NCI-H146 treated with DMSO at 0.1 percent for 48 hours (cell line): ENCODE measurements around the gene PRPSAP1.
"Not testable (repeated sequence)": the region's sequence is repeated elsewhere in the genome, so short reads cannot be mapped to it uniquely, and the experiment has no call there.

Experiments used
- DNase-seq: peaks from one replicate; lab custom pipeline; 2025; ENCODE audit not compliant: unreplicated experiment; lab: John Stamatoyannopoulos, UW

The PRPSAP1 gene

DNA sequence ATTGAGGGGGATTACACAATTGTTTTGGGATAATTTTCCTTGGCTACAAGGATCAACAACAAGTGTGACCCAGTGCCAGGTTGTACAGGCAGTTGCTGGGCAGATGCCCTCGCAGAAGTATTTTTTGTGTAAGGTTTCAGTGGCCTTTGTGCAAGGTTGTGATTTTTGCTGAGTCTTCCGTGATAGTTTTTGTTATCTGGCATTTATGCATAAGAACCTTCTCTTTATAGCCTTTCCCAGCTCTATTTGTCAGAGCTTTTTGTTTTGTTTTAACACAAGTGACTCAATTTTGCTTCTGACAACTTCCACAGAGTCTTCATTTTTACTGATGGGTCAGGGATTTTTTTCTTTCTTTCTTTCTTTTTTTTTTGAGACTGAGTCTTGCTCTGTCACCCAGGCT, 6.7 kb upstream of the PRPSAP1 start:
- no peak for DNase-seq

- not testable (repeated sequence) for DNase-seq
Observed at GRCh38 chr17:76359776-76360175, 6.1 kb upstream of the PRPSAP1 start.

DNA sequence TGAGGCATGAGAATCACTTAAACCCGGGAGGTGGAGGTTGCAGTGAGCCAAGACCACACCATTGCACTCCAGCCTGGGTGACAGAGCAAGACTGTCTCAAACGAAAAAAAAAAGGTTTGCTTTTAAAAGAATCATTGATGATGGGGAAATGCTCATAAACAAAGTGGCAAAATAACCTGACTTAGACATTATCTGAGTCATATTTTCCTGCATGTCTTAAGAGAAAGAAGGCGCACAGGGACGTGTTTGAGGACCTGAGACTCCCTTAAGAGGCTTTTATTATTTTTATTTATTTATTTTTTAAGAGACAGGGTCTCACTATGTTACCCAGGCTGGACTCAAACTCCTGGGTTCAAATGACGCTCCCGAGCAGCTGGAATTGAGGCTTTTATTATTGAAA, 5.7 kb upstream of the PRPSAP1 start:
- no peak for DNase-seq

DNA sequence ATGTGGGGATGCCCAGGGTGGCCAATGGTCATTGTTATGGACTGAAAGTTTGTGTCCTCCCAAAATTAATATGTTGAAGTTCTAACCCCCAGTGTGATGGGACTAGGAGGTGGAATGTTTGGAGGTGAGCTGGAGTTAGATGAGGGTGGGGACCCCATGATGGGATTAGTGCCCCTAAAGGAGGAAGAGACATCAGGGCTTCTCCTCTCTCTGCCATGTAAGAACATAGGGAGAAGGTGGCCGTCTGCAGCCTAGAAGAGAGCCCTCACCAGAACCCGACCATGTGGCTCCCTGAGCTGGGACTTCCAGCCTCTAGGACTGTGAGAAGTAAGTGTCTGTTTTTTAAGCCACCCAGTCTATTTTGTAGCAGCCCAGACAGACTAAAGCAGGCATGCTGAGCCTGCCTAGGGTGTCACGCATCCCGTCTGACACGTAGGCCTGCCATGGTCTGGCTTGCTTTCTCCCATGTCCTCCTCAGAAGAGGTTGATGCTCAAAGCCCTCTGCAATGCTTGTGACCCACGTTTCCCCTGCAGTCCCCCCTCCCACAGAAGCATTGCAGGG, 4.0 kb upstream of the PRPSAP1 start:
- DNase-seq: no peak

DNA sequence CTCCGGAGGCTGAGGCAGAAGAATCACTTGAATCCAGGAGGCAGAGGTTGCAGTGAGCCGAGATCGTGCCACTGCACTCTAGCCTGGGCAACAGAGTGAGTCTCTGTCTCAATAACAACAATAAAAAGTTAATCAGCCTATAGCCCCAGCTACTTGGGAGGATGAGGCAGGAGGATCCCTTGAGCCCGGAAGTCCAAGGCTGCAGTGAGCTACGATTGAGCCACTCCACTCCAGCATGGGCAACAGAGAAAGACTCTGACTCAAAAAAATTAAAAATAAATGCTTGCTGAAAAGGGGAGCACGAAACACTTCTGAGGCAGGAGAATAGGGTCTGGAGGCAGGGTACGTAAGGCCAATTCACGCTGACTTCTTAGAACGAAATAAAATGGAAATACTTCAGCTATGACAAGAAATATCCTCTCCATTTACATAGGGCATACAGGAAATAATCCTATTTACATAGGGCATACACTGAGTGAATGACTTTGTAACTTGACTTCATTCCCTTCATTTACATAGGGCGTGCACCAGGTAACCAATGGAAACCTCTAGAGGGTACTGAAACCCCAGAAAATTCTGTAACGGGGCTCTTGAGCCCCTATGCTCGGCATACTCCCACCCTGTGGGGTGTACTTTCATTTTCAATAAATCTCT, 3.2 kb upstream of the PRPSAP1 start:
- DNase-seq: no peak

GRCh38 chr17:76354747-76355310, 1.1 kb upstream of the PRPSAP1 start:
- no peak for DNase-seq

GRCh38 chr17:76354317-76354729, 607 bp upstream of the PRPSAP1 start:
- DNase-seq: no peak

GRCh38 chr17:76353004-76353598, 615 bp downstream of the PRPSAP1 start:
- no peak for DNase-seq

DNA sequence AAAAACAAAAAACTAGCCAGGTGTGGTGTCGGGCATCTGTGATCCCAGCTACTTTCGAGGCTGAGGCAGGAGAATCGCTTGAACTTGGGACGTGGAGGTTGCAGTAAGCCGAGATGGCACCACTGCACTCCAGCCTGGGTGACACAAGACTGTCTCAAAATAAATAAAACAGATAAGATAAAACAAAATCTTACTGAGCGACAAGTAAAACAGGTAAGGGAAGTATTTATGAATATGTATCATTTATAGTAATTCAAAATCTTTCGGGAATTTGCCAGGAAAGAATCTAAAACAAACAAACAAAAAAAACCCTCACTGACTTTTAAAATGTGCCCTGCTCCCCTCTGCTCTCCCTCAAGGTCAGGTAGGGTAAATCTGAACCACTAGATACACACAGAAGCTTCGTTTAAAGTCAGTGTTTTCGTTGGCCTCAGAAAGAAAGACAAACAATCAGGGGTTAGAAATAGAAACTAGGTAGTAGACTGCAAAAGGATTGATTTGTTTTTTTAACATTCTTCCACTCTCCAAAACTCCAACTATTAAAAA, 2.1 kb downstream of the PRPSAP1 start:
- DNase-seq: no peak

DNA sequence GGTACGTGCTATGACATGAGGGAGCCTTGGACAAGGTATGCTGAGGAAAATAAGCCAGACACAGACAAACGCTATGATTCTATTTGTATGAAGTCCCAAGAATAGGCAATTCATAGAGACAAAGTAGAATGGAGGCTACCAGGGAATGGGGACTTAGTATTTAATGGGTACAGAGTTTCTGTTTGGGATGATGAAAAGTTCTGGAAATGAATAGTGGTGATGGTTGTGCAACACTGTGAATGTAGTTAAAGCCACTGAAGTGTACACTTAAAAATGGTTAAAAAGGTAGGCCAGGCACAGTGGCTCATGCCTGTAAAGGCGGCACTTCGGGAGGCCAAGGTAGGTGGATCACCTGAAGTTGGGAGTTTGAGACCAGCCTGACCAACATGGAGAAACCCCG, 3.3 kb downstream of the PRPSAP1 start:
- DNase-seq: no peak

DNA sequence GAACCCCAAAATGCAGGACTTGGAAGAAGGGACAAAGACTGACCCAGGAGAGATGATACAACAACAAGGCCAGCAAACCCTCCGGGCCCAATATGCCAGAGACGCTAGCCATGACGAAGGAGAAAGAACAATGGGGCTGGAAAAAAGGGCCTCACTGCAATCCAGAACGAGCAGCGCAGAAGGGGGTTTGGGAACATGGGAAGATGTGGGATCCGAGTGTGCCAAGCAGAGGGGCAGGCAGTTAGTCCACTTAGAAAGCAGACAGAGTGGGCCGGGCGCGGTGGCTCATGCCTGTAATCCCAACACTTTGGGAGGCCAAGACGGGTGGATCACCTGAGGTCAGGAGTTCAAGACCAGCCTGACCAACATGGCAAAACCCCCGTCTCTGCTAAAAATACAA, 6.8 kb downstream of the PRPSAP1 start:
- DNase-seq: not testable (repeated sequence)

DNA sequence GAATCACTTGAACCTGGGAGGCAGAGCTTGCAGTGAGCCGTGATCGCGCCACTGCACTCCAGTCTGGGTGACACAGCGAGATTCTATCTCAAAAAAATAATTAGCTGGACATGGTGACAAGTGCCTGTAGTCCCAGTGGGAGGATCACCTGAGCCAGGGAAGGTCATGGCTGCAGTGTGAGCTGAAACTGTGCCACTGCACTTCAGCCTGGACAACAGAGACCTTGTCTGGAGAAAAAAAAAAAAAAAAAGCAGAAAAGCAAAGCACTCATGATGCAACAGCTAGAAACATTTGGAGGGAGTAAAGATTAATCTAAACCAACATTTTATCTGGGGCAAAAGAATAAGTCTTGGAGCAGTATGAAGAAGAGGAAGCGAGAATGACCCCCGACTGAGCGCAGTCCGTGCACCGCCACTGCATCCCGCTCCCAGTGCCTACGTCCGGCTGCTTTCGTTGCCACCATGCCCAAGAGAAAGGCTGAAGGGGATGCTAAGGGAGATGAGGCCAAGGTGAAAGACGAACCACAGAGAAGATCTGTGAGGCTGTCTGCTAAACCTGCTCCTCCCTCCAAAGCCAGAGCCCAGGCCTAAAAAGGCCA, 8.2 kb downstream of the PRPSAP1 start:
- no peak for DNase-seq

DNA sequence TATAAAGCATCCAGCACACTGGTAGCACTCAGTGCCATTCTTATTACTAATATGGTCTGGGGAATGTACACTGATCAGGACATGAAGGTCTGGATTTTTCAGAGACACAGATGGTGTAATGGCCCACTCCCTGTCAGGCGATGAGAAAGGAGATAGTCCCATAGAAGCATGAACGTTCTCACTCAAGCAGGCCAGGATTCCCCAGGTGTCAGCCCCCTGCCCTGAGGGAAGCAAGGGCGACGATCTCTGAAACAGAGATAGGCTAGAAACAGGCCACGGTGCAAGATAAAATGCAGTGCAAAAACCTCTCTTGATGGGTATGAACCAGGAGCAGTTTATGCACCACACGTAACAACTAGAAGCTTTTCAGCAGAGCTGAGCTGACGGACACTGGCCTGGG, 10.6 kb downstream of the PRPSAP1 start:
- DNase-seq: no peak

DNA sequence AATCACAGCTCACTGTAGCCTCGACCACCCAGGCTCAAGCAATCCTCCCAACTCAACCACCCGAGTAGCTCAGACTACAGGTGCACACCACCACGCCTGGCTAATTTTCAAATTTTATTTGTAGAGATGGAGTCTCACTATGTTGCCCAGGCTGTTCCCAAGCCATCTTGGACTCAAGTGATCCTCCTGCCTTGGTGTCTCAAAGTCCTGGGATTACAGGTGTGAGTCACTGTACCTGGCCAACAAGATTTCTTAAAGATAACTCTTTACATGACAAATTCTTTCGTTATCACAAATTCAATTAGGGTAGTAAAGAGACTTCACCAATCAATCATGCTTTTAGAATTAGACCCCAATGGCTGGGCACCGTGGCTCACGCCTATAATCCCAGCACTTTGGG, 12.4 kb downstream of the PRPSAP1 start:
- no peak for DNase-seq

- no peak for DNase-seq
Observed at GRCh38 chr17:76337413-76337777, 16.3 kb downstream of the PRPSAP1 start.

- no peak for DNase-seq
Observed at GRCh38 chr17:76336756-76337412, 16.8 kb downstream of the PRPSAP1 start.

DNA sequence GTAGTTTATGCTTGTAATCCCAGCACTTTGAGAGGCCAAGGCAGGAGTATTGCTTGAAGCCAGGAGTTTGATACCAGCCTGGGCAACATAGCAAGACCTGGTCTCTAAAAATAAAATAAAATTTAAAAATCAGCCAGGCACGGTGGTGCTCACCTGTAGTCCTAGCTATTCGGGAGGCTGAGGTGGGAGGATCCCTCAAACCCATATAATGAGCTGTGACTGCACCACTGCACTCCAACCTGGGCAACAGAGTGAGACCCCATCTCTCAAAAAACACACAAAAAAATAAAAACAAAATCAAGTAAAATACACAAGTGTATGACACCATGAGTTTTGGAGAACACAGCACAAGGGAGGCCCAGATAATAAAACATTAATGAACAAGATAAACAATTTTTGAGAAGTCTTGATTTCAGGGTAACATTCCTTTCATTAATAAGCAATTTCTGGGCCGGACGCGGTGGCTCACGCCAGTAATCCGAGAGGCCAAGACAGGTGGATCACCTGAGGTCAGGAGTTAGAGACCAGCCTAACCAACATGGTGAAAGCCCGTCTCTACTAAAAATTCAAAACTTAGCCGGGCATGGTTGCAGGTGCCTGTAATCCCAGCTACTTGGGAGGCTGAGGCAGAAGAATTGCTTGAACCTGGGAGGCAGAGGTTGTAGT, 17.9 kb downstream of the PRPSAP1 start:
- DNase-seq: no peak

GRCh38 chr17:76333673-76334505, 19.8 kb downstream of the PRPSAP1 start:
- no peak for DNase-seq

- no peak for DNase-seq
Observed at GRCh38 chr17:76331083-76331482, 22.6 kb downstream of the PRPSAP1 start.

GRCh38 chr17:76329664-76330063, 24.1 kb downstream of the PRPSAP1 start:
- no peak for DNase-seq
